B cell (primary cell): ENCODE data around the gene BORCS8. TPM values are rescaled to one million over a fixed set of nuclear protein-coding genes. Genes with fewer than 3 reads are reported as not detected.

Experiments
- ATAC-seq: fragments of 200-7000 bp; cut with Tn5 transposase; one replicate; pipeline ENCODE4 v1.10.0; 2021; ENCODE audit warnings: low read depth, mild to moderate bottlenecking, moderate number of reproducible peaks, moderate library complexity
- CTCF ChIA-PET: fragments of 350-600 bp; sonication (Branson Sonifier 250); formaldehyde crosslinking; loops from one replicate; lab custom pipeline; 2021; ENCODE audit warnings: antibody characterized with exemption, inconsistent platforms; lab: Charles Lee
- POLR2A ChIA-PET: fragments of 350-600 bp; sonication (Branson Sonifier 250); formaldehyde crosslinking; loops from one replicate; lab custom pipeline; 2021; ENCODE audit warnings: antibody characterized with exemption; lab: Charles Lee
- DNase-seq: peaks from one replicate; pipeline ENCODE4 v3.0.0; 2013
- H2AFZ ChIP-seq: 2 replicates; pipeline ENCODE4 v1.6.1; 2012; ENCODE audit warnings: mild to moderate bottlenecking, low read depth, low read length; ENCODE audit not compliant: insufficient read depth, poor library complexity, severe bottlenecking
- H3K27ac ChIP-seq, 2 donors: 1 replicate in 1 of 2; 2 replicates in 1 of 2; pipeline ENCODE4 v1.5.1; 2012 to 2013; ENCODE audit warnings: low read length in 2 of 2, mild to moderate bottlenecking in 2 of 2, moderate library complexity in 1 of 2
- H3K27me3 ChIP-seq, 4 experiments: fragments of 200-600 bp in 1 of 4; sonication (generic) in 1 of 4; replicated peaks in 1 of 4; 1 replicate in 2 of 4; 2 replicates in 2 of 4; pipeline versions ENCODE4 v1.6.1 to v1.7.0; 2013 to 2016; ENCODE audit warnings: low read length in 3 of 4, mild to moderate bottlenecking in 2 of 4, mixed read lengths in 1 of 4, moderate library complexity in 1 of 4; ENCODE audit not compliant: insufficient read depth in 4 of 4, control insufficient read depth in 3 of 4; ENCODE audit errors: control extremely low read depth in 1 of 4
- H3K36me3 ChIP-seq, 2 experiments: replicated peaks in 1 of 2; 1 replicate in 1 of 2; 2 replicates in 1 of 2; pipeline versions ENCODE4 v1.6.1 to v1.7.1; 2013; ENCODE audit warnings: low read length in 1 of 2; ENCODE audit not compliant: insufficient read depth in 2 of 2, control insufficient read depth in 1 of 2; ENCODE audit errors: control extremely low read depth in 1 of 2, extremely low read depth in 1 of 2
- H3K4me1 ChIP-seq, 2 donors: fragments of 200-600 bp in 1 of 2; sonication (generic) in 1 of 2; 1 replicate in 1 of 2; 2 replicates in 1 of 2; pipeline versions ENCODE4 v1.5.1 to v1.6.1; 2013 to 2017; ENCODE audit warnings: low read length in 2 of 2; ENCODE audit not compliant: control insufficient read depth in 2 of 2, insufficient read depth in 2 of 2
- H3K4me2 ChIP-seq: replicated peaks from 2 replicates; pipeline ENCODE3; 2012; ENCODE audit warnings: mild to moderate bottlenecking, low read depth, low read length; ENCODE audit not compliant: poor library complexity, severe bottlenecking
- H3K4me3 ChIP-seq, 5 experiments: fragments of 200-600 bp in 1 of 5; sonication (generic) in 1 of 5; 1 replicate in 3 of 5; 2 replicates in 2 of 5; pipeline versions ENCODE4 v1.5.1 to v1.7.0; 2011 to 2016; ENCODE audit warnings: low read length in 4 of 5, mild to moderate bottlenecking in 4 of 5, low read depth in 2 of 5, control low read depth in 1 of 5, moderate library complexity in 1 of 5; ENCODE audit not compliant: insufficient read depth in 1 of 5; ENCODE audit errors: control extremely low read depth in 1 of 5, extremely low read depth in 1 of 5
- H3K79me2 ChIP-seq: fragments of 200-600 bp; sonication (generic); one replicate; pipeline ENCODE4 v1.6.0; 2016; ENCODE audit warnings: low read length; ENCODE audit not compliant: control insufficient read depth, insufficient read depth
- H3K9ac ChIP-seq: fragments of 200-600 bp; sonication (generic); 2 replicates; pipeline ENCODE4 v1.6.1; 2017; ENCODE audit warnings: mild to moderate bottlenecking, low read length, moderate library complexity
- H3K9me3 ChIP-seq, 3 donors: one replicate each; pipeline versions ENCODE4 v1.6.1 to v1.7.1; 2013; ENCODE audit warnings: low read length in 2 of 3; ENCODE audit not compliant: control insufficient read depth in 2 of 3, insufficient read depth in 1 of 3; ENCODE audit errors: control extremely low read depth in 1 of 3
- H4K20me1 ChIP-seq: 2 replicates; pipeline ENCODE4 v1.6.0; 2012; ENCODE audit warnings: mild to moderate bottlenecking, low read length; ENCODE audit not compliant: insufficient read depth, control insufficient read depth, poor library complexity, severe bottlenecking
- H3K27ac Mint-ChIP-seq: one replicate; pipeline ENCODE4 v1.8.0; 2021; ENCODE audit warnings: mixed read lengths
- H3K27me3 Mint-ChIP-seq: one replicate; pipeline ENCODE4 v1.8.0; 2021; ENCODE audit warnings: mixed read lengths
- H3K4me1 Mint-ChIP-seq: one replicate; pipeline ENCODE4 v1.8.0; 2021; ENCODE audit warnings: mixed read lengths
- H3K4me3 Mint-ChIP-seq: one replicate; pipeline ENCODE4 v1.8.0; 2021; ENCODE audit warnings: mixed read lengths
- H3K9me3 Mint-ChIP-seq: one replicate; pipeline ENCODE4 v1.8.0; 2022; ENCODE audit warnings: mixed read lengths; ENCODE audit not compliant: insufficient read depth
- EZH2 ChIP-seq: IDR thresholded peaks from 2 replicates; pipeline ENCODE4 v1.6.1; 2012; ENCODE audit warnings: borderline replicate concordance, low read depth, mild to moderate bottlenecking, moderate library complexity, low read length; ENCODE audit not compliant: insufficient read depth, poor library complexity, severe bottlenecking
- WGBS: methylation state at CpG from one replicate; pipeline ENCODE4 v1.1.5; 2013; ENCODE audit warnings: missing lambda C conversion rate; ENCODE audit not compliant: insufficient coverage; 5-methylcytosine and 5-hydroxymethylcytosine counted together
- intact Hi-C: fragments of 100-400 bp; cut with micrococcal nuclease; formaldehyde crosslinking; loops from one replicate; pipeline ENCODE4 v1.10.0; 2022
- polyA plus RNA-seq: library from polyadenylated mRNA; depleted of rRNA; stranded (reverse); fragments of >200 nt; gene quantifications from 2 replicates; pipeline ENCODE4 v1.2.3, GENCODE V29; 2012
- total RNA-seq, 2 donors: library from RNA; stranded (reverse); fragments of 120-200 nt in 1 of 2; gene quantifications; 1 replicate in 1 of 2; 2 replicates in 1 of 2; pipeline versions ENCODE4 v1.2.3 to v1.2.4, GENCODE V29; 2013 to 2022
- TF ChIP-seq, protein P1 (sequence below): fragments of 200-600 bp; IDR thresholded peaks from one replicate; pipeline ENCODE4 v1.8.0; 2022; ENCODE audit warnings: antibody characterized with exemption, mild to moderate bottlenecking

BORCS8 gene
- total and polyA plus RNA-seq, 2 donors (not counting 1 experiment from before 2014, with no cell fraction given) = 37.6 to 63.1 TPM

DNA sequence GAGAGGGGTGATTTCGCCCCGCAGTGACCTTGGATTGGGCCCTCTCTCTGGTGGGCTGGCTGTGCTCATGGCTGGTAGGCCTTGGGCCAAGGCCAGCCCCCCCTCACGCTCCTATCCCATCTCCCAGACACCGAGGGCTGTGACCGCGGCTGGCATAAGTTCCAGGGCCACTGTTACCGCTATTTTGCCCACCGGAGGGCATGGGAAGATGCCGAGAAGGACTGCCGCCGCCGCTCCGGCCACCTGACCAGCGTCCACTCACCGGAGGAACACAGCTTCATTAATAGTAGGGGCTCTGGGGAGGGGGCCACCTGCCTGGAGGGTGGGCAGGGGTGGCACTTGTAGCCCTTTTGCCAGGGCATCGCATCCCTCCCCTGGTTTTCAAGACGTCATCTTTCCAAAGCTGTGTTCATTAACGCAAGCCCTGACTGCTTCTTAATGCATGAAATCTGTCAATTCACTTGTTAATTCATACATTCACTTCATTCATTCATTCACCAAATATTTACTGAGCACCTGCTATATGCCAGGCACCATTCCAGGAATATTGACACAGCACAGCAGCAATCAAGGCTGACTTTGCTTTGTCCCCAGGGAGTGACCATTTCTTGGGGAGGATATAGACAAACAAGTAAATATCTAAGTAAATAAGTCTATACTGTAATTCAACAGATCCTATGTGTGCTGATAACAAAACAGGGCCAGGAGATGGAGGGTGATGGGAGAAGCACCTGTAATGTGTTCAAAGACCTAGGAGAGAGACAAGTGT lies 46.4 kb upstream of the BORCS8 start:
- Mint-ChIP-seq H3K27ac (no peak overlapping the region), H3K4me3 (no peak overlapping the region), H3K4me1 (no peaks in the 10 kb centered on the region), H3K27me3 (peaks cover 13% of the 10 kb centered on the region), H3K9me3 (peaks cover 8% of the 10 kb centered on the region)
- no peak overlapping the region for H3K27ac ChIP-seq
- no peak overlapping the region for H3K4me2 ChIP-seq
- H3K4me3 ChIP-seq = no peak overlapping the region
- peaks cover 4 to 40% (median 25%) of the 10 kb centered on the region in 3 donors for H3K9me3 ChIP-seq
- DNase-seq = no peak
- intact Hi-C loops = no loop called here
- H3K36me3 ChIP-seq = no peaks in the 10 kb centered on the region
- H2AFZ ChIP-seq = no peak overlapping the region
- no peaks in the 10 kb centered on the region for H3K79me2 ChIP-seq
- TF ChIP-seq EZH2 = no peak
- TF ChIP-seq, protein P1, sequence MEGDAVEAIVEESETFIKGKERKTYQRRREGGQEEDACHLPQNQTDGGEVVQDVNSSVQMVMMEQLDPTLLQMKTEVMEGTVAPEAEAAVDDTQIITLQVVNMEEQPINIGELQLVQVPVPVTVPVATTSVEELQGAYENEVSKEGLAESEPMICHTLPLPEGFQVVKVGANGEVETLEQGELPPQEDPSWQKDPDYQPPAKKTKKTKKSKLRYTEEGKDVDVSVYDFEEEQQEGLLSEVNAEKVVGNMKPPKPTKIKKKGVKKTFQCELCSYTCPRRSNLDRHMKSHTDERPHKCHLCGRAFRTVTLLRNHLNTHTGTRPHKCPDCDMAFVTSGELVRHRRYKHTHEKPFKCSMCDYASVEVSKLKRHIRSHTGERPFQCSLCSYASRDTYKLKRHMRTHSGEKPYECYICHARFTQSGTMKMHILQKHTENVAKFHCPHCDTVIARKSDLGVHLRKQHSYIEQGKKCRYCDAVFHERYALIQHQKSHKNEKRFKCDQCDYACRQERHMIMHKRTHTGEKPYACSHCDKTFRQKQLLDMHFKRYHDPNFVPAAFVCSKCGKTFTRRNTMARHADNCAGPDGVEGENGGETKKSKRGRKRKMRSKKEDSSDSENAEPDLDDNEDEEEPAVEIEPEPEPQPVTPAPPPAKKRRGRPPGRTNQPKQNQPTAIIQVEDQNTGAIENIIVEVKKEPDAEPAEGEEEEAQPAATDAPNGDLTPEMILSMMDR = no peak
- no peak for ATAC-seq
- POLR2A ChIA-PET = no interaction called here
- H3K27me3 ChIP-seq = peaks cover 0 to 12% (median 4%) of the 10 kb centered on the region in 4 experiments
- WGBS = 94% methylated on average over 17 of the region's 18 CpGs
- no peaks in the 10 kb centered on the region for H3K4me1 ChIP-seq
- no peak overlapping the region for H3K9ac ChIP-seq
- no peaks in the 10 kb centered on the region for H4K20me1 ChIP-seq
- CTCF ChIA-PET = no interaction called here

DNA sequence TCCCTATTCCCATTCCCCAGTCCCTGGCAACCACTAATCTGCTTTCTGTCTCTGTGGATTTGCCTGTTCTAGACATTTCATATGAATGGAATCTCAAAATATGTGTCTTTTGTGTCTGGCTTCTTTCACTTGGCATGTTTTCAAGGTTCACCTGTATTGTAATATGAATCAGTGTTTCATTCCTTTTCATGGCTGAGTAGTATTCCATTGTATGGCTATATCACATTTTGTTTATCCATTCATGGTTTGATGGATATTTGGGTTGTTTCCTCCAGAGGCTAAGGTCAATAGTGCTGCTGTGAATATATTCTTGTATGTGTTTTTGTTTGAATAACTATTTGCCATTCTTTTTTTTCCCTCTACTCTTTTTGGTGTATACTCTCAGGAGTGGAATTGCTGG lies 44.2 kb upstream of the BORCS8 start:
- ATAC-seq (no peak), DNase-seq (no peak)
- H3K79me2 ChIP-seq = no peaks in the 10 kb centered on the region
- H3K9ac ChIP-seq = no peak overlapping the region
- intact Hi-C loops = no loop called here
- CTCF ChIA-PET = no interaction called here
- H3K4me3 Mint-ChIP-seq = no peak overlapping the region
- peaks cover 0 to 11% (median 4%) of the 10 kb centered on the region in 4 experiments for H3K27me3 ChIP-seq
- H3K36me3 ChIP-seq = no peaks in the 10 kb centered on the region
- no peak overlapping the region for H3K27ac Mint-ChIP-seq
- no peak overlapping the region for H2AFZ ChIP-seq
- no peak for TF ChIP-seq EZH2
- TF ChIP-seq, protein P1 = no peak
- H3K4me3 ChIP-seq = no peak overlapping the region
- H3K4me1 Mint-ChIP-seq = no peaks in the 10 kb centered on the region
- H4K20me1 ChIP-seq = no peaks in the 10 kb centered on the region
- H3K27me3 Mint-ChIP-seq = peaks cover 17% of the 10 kb centered on the region
- H3K9me3 ChIP-seq = peaks cover 4 to 50% (median 25%) of the 10 kb centered on the region in 3 donors
- H3K4me1 ChIP-seq = no peaks in the 10 kb centered on the region
- peaks cover 8% of the 10 kb centered on the region for H3K9me3 Mint-ChIP-seq
- POLR2A ChIA-PET = no interaction called here
- H3K4me2 ChIP-seq = no peak overlapping the region
- H3K27ac ChIP-seq = no peak overlapping the region
